ENCODE data around the gene GEMIN5.

Gene GEMIN5

GRCh38 chr5:154862766-154863165 lies 75.2 kb downstream of the GEMIN5 start:
- DNase-seq (ENCODE audit: low spot score) = no peak
- in situ Hi-C loops (cut with MboI; ENCODE audit: low pct_unique_long_range_greater_than_20kb, low sequenced_read_pairs, unreplicated experiment) = no loop called here
- TF ChIP-seq CTCF (IDR thresholded peaks at IDR 0.05; ENCODE audit: extremely low read depth, insufficient read depth, missing control alignments) = no peak

GRCh38 chr5:154861946-154862345 lies 76.1 kb downstream of the GEMIN5 start:
- DNase-seq (ENCODE audit: low spot score) = no peak
- TF ChIP-seq CTCF (IDR thresholded peaks at IDR 0.05; ENCODE audit: extremely low read depth, insufficient read depth, missing control alignments) = no peak
- in situ Hi-C loops (cut with MboI; ENCODE audit: low pct_unique_long_range_greater_than_20kb, low sequenced_read_pairs, unreplicated experiment) = no loop called here

DNA sequence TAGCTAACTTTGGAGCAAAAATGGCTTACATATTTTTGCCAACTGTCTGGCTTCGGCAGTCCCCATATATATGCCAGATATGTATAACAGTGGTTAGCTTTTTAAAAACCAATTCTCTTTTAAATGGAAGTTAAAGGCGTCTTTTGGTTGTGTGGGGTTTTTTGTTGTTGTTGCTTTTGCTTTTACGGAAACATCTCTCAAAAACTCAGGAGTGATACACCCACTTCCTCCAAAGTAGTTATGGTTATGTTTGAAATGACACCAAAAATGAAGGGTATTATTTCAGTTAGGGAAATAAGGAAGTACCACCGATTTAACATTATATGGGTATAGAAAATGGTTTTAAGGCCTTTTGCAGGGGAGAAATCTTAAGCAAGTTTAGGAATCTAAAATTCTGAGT lies 77.2 kb downstream of the GEMIN5 start:
- in situ Hi-C loops (cut with MboI; ENCODE audit: low pct_unique_long_range_greater_than_20kb, low sequenced_read_pairs, unreplicated experiment) = no loop called here
- DNase-seq (ENCODE audit: low spot score) = no peak
- no peak for TF ChIP-seq CTCF (IDR thresholded peaks at IDR 0.05; ENCODE audit: extremely low read depth, insufficient read depth, missing control alignments)

GRCh38 chr5:154860123-154860522 lies 77.9 kb downstream of the GEMIN5 start:
- no peak for TF ChIP-seq CTCF (IDR thresholded peaks at IDR 0.05; ENCODE audit: extremely low read depth, insufficient read depth, missing control alignments)
- in situ Hi-C loops (cut with MboI; ENCODE audit: low pct_unique_long_range_greater_than_20kb, low sequenced_read_pairs, unreplicated experiment) = no loop called here
- DNase-seq (ENCODE audit: low spot score) = no peak

DNA sequence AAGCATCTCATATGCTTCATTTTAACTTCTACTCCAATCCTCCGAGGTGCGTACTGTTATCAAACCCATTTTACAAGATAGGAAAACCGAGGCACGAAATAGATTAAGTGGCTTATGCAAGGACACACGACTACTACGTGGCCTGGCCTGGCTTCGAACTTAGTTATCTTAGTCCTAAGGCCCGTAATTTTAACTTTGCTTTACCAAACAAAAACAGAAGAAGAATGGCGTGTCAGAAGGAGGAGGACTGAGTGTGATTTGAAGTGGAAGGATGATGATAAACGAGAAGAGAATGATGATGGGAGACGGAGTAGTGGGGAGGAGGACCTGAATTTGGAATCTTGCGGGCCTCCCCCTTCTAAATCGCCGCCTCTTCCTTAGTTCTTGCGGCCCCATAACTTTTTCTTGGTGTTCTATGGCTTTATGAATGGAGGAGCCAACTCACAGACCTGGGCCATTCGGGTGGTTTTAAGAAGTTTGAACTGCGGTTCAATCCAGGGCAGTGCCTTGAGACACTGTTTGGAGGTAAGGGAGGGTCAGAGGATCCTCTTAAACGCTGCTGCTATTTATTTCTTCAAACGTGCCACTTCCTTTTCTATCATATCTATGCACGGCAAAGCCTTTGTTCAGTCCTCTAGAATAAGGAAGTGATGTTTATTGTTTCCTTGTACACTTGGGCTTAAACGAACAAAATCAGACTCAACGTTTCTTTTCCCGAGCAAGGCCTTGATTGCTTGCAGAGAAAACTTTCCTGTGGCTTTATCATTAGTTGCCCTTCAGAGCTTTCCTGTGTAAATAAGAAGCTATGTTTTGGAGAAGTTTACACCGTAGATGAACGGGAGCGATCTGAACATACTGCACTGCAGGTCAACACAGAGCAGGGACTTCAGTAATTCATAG lies 78.8 kb downstream of the GEMIN5 start:
- in situ Hi-C loops (cut with MboI; ENCODE audit: low pct_unique_long_range_greater_than_20kb, low sequenced_read_pairs, unreplicated experiment) = no loop called here
- DNase-seq (ENCODE audit: low spot score) = no peak
- no peak for TF ChIP-seq CTCF (IDR thresholded peaks at IDR 0.05; ENCODE audit: extremely low read depth, insufficient read depth, missing control alignments)

DNA sequence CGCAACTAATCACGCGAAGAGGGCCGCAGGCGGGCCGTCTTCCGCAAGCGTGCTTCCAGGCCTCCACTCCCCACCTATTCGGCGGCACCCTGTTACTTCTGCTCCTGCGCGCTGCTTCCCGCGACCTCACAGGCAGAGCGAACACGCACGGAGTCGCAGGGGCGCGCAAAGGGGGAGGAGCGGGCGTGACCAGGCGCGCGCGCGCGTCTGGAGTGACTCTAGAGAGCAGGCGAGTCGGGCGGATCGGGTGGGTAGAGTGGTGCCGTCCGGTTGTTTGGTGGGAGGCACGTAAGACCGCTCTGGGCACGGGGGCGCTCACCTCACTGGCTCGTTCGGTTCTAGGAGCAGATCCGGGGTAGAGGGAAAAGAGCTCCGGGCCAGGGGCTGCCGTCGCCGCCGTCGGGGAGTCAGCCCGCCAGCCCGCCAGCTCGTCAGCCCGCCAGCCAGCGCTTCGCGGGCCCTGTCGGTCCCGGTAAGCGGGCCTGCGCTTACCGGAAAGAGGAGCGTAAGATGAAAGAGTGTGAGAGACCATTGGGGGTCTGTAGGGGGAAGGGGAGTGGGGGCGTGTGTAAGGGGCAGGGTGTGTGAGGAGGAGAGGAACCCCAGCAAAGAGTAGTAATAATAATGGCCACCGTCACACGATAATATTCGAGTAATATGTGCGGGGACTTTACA lies 79.6 kb downstream of the GEMIN5 start, which contains the start of gene CNOT8:
TSS of gene CNOT8 (plus strand) at position 331 of the 675 bp plus-strand sequence. CDS start 4,652 bp downstream, outside the sequence.
- DNase-seq (ENCODE audit: low spot score) = peak; percentile 92
- in situ Hi-C loops (cut with MboI; ENCODE audit: low pct_unique_long_range_greater_than_20kb, low sequenced_read_pairs, unreplicated experiment) = no loop called here
- TF ChIP-seq CTCF (IDR thresholded peaks at IDR 0.05; ENCODE audit: extremely low read depth, insufficient read depth, missing control alignments) = no peak

Data from GM13977 (cell line).